GM18867 (cell line): ENCODE measurements around the gene ENOX1.
"Not testable (repeated sequence)": the region's sequence is repeated elsewhere in the genome, so short reads cannot be mapped to it uniquely, and the experiment has no call there.

Experiments
- ATAC-seq: cut with Tn5 transposase; IDR thresholded peaks from one replicate; pipeline ENCODE4 v1.9.1; 2021; ENCODE audit warnings: mild to moderate bottlenecking, moderate library complexity; ENCODE audit not compliant: unreplicated experiment

ENOX1 gene

DNA sequence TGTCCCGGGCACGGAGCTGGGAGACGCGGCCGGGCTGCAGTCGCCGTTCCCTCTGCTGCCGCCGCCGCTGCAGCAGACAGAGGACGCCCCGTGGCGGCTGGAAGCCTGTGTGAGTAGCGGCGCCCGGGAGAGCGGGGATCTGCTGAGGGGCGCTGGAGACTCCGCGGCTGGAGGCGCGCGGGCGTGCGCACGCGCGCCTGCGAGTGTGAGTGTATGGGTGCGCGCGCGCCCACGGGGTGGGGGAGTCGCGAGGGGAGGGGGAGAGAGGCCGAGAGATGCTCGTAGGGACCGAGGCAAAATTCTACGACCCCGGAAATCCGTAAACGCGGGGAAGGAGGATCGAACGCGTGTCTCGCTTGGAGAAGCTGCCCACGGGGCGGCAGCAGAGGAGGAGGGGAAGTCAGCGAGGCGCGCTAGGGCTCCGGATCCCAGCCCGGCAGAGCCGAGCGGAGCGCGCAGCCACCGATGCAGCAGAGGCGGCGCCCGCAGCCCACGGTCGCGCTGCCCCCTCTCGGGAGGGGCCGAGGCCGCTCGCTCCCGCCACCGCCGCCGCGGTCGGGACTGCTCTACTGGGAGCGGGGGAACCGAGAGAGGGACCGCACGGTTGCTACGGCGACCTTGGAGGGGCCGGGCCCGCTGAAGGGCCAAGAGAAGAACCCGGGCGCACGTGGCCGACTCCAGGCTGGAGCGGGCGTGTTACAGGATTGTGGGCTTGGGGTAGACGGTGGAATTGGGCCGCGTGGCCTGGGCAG is at the start of gene ENOX1:
Gene ENOX1 (minus strand): TSS at position 207 of the 752 bp plus-strand sequence.
- peak; percentile 52 for ATAC-seq

DNA sequence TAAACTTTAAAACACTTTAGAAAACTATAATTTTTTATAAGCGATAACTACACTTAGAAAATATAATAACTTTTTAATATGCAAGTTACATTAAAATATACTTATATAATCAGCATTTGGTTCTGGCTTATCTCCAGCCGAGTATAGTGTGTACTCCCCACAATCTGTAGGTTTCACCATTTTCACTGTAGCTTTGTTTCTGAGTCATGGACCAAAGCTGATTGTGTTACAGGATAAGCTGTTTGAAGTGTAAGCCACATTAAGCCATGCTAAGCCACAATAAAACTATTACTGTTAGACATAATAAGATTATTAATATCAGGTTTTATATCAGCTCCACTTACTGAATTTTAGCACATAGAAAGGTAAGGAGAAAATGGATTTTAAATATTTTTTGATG is 48.9 kb upstream of the ENOX1 start:
- ATAC-seq: no peak

DNA sequence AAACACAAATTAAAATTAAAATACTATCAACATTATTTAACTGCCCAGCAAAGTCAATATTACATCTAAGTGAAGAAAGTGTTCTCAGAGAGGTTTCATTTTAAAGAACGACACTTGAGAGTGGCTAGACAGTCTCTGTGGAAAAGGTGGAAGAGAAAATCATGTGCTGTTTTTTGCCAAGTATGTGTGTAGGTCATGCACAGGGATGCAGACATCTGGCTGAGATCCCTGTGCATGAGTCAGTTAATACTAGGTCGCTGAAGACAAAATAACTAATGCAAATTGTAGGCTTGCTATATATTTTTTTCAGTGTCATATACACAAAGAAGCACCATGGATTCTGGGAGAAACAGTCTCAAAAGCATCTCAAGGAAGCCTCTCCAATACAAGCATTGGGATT is 44.3 kb upstream of the ENOX1 start:
- no peak for ATAC-seq

DNA sequence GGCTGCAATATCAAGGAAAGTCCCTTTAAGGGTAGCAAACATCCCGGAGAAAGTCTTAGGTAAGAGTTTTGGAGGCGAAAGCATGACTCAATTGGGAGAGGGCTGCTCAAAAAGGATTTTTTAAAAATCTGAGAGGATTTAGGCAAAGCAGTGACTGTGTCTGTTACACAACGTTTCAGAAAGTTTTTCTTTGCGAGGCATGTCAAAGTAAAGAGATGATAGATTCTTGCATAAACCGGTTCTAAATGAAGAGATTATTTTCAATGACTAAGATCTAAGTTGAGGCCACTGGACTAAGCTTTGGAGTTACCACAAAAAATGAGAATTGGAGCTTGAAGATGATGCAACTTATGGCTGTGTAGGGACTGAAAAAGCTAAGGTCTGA is 43.7 kb upstream of the ENOX1 start:
- ATAC-seq: no peak

DNA sequence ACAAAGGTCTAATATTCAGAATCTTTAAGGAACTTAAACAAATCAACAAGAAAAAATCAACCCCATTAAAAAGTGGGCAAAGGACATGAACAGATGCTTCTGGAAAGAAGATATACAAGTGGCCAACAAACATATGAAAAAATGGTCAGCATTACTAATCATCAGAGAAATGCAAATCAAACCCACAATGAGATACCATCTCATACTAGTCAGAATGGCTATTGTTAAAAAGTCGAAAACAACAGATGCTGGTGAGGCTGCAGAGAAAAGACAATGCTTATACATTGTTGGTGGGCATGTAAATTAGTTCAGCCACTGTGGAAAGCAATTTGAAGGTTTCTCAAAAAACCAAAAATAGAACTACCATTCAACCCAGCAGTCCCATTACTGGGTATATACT is 37.9 kb upstream of the ENOX1 start:
- ATAC-seq: not testable (repeated sequence)

DNA sequence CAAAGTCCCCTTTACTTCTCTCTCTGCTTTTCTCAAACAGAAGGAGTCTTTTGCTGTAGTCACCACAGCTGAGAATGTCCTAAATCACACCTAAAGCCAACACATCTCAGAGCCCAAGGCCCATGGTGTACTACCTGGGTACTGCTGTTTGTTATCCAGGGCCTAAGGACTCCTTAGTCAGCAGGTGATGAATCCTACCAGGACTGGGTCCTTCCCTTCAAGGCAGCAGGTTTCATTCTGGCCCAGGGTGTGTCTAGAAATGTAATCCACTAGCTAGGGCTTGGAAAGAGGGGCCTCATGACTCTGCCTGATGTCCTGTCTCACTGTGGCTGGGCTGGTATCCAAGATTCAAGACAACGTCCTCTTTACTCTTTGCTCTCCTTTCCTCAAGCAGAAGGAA is 36.2 kb upstream of the ENOX1 start:
- no peak for ATAC-seq

DNA sequence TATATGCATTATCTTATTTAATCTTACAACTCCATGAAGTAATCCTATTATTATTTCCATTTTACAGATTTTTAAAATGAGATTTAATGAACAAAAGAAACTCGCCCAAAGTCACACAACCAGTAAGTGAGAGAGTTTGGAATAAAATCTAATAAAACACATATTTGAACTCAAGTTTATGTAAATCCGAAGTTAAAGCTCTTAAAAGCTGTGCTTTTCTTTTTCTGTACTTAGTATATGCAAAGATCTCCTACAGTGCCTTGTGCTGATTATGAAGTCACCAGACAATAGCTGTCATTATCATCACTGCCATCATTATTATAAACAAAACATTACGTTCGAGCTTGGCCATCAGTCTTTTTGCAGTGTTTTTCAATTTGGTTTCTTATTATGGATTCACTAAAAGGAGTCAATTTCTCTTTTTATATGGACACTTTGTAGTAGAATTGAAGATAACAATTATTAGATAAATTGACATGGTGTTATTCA is 29.7 kb upstream of the ENOX1 start:
- ATAC-seq: no peak

DNA sequence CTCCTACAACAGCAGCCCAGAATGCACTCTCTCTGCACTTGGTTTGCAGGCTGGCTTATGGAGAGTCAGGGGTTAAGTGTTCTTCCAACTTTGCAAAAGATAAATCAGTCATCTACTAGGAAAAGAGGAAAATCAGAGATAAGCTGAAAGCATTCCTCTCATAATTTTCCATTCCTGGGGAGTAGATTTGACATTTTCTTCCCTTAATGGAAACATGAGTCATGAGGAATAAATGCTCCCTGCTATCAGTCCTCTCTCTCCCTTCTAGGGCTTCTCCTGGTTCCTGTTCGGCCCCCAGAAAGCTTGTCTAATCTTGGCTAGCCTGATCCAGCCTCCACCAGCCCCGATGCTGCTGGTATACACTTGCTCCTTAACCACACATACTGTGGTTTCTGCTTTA is 28.4 kb upstream of the ENOX1 start:
- ATAC-seq: no peak

DNA sequence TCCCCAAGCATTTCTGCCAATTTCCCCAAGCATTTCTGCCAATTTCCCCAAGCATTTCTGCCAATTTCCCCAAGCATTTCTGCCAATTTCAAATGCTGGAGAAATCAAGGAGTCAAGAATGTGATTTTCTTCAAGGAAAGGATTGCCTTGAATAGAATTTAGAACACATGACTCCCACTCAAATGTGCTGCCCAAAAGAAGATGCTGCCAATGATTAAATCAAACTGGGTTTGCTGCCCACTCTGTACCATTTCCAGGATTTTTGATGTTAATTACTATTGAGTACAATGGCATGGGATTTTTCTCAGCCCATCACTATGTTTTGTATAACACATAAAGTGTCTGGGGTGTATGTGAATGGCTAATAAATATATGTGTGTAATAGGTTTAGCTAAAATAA is 21.9 kb upstream of the ENOX1 start:
- no peak for ATAC-seq

DNA sequence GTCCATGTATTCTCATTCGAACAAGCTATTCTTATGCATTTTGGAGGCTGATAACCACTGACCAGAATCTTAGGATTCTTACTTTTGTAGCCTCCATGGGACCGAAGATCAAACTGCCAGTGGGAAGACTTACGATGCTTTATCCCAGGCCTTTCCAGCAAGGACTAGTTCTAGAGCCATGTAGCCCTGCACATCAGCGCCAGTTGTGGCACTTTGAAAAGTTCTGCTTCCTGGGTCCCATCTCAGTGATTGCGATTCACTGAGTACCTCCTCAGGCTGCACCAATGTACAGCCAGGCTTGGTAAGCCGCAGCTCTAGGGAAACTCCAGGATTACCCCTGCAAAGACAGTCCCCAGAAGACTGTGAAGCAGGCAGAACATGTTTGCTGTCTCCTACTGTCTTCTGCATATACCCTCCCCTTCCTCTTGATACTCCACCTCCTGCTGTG is 18.9 kb upstream of the ENOX1 start:
- ATAC-seq: no peak

DNA sequence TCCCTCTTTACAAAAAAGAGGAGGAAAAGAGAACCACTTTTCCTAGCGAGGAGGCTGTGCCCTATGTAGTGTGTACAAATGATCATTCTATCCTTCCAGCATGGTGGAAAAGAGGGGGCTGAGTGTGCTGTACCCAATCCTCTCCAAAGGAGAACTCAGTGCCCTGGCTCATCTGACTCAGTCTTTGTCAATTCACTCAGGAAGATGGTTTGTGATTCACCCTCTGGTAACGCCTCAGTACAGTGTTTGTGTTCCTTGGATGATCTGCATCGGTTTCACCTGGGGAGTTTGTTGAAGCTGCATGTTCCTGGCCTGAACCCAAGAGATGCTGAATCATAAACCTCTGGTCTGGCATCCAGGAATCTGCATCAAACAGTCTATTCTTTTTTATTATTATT is 18.3 kb upstream of the ENOX1 start:
- ATAC-seq: no peak

DNA sequence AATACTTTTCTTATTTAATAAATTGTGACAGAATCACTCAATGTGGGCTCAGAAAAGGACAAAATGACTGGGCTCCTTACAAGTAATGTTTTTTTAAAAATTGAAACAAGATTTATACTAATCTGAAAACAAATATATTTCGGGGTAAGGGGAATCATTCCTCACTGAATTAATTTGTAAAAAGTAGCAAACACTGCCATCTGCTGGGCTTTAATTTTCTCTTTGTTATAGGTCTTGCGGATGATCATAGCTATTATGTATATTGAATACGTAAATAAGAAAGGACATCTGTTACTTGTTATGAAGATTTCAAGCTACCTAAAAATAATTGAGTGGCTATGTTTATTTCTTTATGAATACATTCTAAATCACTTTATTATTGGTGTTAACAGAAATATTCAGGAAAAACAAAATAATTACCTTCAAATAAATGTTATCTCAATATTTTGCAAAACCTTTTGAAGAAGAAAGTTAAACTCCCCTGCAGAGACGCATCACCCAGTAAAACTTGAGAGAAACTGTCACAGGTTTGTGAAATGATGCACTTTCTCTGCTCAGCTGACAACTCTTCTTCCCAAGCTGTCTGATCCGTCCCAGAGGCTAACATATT is 17.8 kb upstream of the ENOX1 start:
- ATAC-seq: no peak

DNA sequence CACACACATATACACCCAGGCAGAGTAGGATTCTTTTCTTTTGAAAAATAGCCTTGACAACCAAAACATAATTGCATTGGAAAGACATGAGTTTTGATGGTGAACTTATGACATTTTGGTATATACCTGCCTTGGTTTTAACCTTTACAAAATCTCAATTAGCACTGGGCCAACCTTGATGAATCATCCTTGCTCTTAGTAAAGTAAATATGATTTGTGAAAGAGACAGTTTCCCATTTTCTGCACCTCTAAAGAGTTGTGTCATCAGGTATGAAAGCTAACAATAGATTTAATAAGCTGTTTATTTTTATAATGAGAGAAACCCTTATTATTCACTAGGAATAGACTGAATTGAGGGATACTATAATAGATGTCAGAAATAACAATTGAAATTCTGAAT is 15.7 kb upstream of the ENOX1 start:
- ATAC-seq: no peak

DNA sequence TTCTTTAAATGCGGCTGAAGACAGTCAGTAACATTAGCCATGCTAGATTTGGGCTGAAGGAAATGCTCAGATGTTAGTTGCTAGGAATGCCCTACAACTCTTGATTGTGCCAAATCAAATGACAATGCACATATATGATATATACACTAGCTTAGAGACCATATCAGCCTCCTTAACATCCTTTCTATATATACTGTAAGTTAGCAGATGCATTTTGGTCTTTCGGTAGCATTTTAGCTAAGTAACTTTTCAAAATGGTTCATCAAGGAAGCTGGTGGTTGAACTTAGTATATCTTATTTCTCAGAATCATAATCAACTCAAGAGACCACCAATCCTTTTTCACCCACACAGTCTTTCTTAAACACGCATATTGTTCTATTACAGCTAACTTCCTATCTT is 14.1 kb upstream of the ENOX1 start:
- no peak for ATAC-seq

DNA sequence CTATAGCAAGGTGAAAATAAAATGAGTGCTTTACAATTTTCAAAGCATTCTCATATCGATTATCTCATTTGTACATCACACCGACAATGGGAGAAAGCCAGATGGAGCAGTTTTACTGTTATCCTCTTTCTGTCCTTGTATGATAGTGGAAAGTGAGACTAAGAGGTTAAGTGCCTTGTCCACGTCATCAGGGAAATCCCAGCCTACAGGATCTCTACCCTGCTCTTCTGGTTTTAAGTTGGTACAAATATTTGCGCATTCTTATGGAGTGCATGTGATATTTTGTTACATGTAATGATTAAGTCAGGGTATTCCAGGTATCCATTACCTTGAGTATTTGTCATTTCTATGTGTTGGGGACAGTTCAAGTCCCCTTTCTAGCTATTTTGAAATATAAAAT is 12.4 kb upstream of the ENOX1 start:
- ATAC-seq: no peak

DNA sequence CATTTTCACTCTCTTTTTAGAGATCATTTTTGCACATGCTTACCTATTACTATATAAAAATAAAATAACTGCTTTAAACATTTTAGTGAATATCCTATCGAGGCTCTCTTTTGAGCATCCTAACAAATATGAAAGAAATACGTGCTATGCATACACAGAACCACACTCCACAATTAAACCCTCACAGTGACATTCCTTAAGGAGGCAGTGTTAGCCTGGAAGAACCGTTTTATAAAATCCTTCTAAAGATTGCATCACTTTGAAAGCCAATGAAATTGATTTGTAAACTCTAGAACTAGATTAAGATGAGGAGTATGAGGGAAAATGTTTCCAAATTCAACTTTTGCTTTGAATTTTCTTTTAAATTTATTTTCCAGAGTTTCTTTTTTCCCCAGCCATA is 11.1 kb upstream of the ENOX1 start:
- no peak for ATAC-seq

DNA sequence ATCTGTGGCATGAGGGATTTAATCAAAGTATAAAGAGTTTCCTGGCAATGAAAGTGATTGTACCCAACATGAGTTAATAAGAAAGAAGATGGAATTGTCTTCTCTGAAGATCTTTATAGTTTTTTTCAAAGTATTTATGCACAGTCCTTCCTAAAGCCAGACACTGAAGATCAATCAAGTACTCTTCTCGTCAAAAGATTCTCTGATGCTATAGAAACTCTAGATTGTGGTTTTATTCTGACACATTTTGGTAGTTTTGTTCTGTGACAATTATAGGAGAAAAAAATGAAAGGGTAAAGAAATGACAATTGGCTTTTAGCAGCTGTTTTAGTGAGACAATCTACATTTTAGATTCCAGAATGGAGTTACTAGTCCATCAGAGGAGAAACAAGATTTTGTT is 10.4 kb upstream of the ENOX1 start:
- no peak for ATAC-seq

DNA sequence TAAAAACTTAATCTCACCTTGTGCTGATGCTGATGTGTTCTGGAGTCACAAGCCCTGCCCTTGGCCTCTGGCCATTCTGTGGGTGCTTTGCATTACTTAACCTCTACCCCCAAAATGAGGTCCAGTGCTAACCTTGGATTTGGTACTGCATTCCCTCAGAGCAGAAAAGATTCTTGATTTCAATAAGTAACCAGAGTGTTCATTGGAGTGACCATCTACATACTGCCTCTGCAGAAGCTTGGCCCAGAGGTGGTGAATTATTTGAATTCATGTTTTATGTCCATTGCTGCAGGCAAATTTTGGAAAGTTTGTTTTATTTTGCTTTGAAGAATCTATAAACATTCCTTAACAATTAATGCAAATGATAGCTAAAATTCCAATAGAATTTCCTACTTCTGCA is 7.6 kb upstream of the ENOX1 start:
- ATAC-seq: no peak

DNA sequence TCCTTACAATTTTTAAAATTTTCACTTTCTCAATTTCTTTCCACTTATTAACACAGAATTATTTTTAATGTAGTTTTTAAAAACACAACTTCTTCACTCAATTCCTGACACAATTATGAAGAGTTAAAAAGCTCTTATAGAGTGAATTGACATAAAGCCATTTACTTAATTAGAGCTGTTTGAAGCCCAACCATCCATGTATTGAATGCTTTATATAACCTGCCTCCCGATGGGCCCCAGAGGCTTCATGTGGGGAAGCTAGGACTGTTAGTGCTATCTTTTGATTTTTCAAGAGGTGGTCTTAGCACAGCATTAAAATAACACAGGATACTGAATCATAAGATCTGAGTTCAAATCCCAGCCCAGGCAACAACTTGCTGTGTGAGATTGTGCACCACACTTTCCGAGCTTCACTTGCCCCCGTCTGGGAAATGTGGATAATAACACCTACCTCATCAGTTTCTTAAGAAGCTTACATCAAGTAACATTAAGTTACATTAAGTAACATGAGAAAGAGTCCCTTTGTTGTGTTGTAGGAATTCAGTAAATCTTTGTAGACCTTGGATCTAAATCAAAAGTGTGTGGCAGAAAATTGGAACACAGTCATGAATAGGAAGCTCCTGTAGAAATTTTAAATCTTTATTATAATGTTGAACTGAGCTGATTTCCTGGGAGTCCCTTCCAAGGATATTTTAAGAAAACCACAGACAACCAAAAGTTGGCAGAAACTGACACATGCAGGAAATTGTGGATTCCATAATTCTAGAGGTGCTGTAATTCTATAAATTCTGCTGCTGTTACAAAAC is 5.5 kb upstream of the ENOX1 start:
- no peak for ATAC-seq

DNA sequence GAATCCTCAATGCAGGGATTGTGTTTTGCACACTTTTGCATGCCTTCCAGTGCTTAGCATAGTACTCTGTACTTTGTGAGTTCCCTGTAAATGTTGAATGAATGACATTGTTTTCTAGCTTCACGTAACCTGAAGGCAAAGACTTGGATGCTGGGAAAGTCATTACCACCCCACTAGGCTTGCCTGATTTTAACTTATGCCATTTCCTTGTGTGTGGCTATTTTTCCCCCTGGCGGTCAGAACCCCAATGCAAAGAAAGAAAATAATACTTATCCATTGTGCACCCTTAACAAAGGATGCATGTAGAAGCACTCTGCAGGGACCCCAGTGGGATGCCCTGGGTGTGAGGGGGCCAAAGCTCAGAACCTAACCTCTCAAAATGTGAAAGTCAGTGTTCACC is 1.2 kb upstream of the ENOX1 start:
- no peak for ATAC-seq

DNA sequence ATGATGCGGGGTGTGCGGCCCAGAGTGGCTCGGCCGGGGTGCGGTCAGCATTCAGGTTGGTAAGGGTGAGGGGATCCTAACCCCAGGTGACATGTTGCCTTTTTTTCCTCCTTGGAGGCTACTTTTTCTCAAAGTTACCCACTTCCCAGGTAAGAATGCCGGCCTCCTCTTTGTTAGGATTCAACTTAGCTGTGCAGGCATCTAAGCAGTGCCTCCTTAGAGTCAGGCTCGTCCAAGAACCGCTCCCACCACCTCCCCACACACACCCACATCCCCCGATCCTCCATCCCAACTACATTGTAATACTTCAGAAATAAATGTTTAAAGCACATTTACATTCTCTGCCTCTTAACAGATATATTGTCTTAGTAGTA is 733 bp upstream of the ENOX1 start:
- no peak for ATAC-seq

DNA sequence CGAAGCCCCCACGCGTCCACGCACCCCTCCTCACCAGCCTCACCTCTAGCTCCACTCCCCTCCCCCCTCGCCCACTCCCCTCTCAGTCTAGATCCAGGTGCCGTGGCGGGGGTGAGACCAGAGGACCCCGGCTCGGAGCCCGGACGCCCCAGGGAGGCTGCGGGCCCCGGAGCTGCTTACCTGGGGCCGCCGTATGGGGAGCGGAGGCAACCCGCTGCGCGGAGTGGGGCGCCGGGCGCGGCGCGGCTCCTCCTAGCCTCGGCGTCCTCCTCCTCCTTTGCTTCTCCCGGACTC is 353 bp downstream of the ENOX1 start:
- peak; percentile 26 for ATAC-seq
